ENCODE measurements around the gene REG1A. TPM values are rescaled to one million over a fixed set of nuclear protein-coding genes. Genes with fewer than 3 reads are reported as not detected.

The REG1A gene
- total RNA-seq, 2 donors from 2014 or later = 5.2 to 19.6 TPM

DNA sequence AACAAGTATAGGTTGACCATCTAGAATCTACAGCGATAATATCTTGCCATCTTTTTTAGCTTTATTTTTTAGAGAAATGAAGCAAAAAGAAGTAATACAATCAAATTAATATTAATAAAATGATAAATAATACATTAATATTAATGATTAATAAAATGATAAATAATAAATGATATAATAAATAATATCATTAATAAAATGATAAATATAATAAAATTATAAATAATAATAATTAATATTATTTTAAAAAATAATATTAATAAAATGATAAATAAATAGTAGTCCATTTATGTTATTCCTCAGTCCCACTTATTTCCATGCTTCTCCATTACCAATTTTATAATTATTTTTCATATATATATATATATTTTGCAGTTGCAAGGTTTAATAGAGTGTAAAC is 42.5 kb downstream of the REG1A start:
- intact Hi-C loops (cut with DNase I) = no loop called here
- no peaks in the 10 kb centered on the region for H3K27me3 ChIP-seq
- H3K4me3 ChIP-seq = no peak overlapping the region
- TF ChIP-seq, protein P1, sequence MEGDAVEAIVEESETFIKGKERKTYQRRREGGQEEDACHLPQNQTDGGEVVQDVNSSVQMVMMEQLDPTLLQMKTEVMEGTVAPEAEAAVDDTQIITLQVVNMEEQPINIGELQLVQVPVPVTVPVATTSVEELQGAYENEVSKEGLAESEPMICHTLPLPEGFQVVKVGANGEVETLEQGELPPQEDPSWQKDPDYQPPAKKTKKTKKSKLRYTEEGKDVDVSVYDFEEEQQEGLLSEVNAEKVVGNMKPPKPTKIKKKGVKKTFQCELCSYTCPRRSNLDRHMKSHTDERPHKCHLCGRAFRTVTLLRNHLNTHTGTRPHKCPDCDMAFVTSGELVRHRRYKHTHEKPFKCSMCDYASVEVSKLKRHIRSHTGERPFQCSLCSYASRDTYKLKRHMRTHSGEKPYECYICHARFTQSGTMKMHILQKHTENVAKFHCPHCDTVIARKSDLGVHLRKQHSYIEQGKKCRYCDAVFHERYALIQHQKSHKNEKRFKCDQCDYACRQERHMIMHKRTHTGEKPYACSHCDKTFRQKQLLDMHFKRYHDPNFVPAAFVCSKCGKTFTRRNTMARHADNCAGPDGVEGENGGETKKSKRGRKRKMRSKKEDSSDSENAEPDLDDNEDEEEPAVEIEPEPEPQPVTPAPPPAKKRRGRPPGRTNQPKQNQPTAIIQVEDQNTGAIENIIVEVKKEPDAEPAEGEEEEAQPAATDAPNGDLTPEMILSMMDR (IDR thresholded peaks at IDR 0.05) = no peak
- H3K9me3 ChIP-seq = no peaks in the 10 kb centered on the region
- no peak overlapping the region for H3K9ac ChIP-seq (ENCODE audit: low read depth in 2 of 2, low read length in 2 of 2)
- no peak overlapping the region for H3K27ac ChIP-seq
- no peaks in the 10 kb centered on the region for H3K36me3 ChIP-seq
- no peaks in the 10 kb centered on the region for H3K4me1 ChIP-seq
- no peak for DNase-seq

DNA sequence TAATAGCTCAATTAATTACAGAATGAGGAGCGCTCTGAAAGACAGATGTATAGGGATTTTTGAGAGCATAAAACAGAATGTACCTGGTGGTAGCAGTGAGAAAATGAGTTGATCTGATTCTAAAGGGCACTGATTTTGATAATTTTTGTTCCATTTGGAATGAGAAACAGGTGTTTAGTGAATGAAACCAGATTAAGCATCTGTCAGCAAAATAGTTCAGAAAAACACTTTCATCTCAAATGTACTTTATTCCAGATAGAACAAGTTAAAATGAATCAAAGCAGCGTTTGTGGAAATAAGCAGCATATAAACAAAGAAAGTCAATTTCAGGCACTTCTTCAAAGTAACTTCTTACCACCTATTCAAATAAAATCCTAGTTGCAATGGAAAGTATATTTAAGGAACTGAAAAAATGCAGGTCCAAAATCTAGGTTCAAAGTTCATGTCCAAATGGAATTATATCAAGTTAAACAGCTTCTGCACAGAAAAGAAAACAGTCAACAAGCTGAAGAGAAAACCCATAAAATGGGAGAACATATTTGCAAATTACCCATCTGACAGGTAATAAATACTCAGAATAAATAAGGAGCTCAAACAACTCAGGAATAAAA is 51.2 kb downstream of the REG1A start:
- no peaks in the 10 kb centered on the region for H3K4me1 ChIP-seq
- TF ChIP-seq, protein P1 (IDR thresholded peaks at IDR 0.05) = no peak
- H3K36me3 ChIP-seq = no peaks in the 10 kb centered on the region
- intact Hi-C loops (cut with DNase I) = no loop called here
- no peaks in the 10 kb centered on the region for H3K27me3 ChIP-seq
- DNase-seq = no peak
- no peak overlapping the region for H3K27ac ChIP-seq
- no peak overlapping the region for H3K9ac ChIP-seq (ENCODE audit: low read depth in 2 of 2, low read length in 2 of 2)
- no peaks in the 10 kb centered on the region for H3K9me3 ChIP-seq
- no peak overlapping the region for H3K4me3 ChIP-seq

Other genes starting within 250 kb of the REG1A start
- gene REG3G, start 94.8 kb upstream of the REG1A start, total RNA-seq = 1 to 10 TPM in 1 of 2 donors, not detected in 1; 1.1 TPM
- gene REG1B, start 32.5 kb upstream of the REG1A start, total RNA-seq = 10 to 100 TPM in 1 of 2 donors, not detected in 1; 10.2 TPM
- under 1 TPM; 0.32 to 0.79 TPM for gene REG3A, start 39.3 kb downstream of the REG1A start, total RNA-seq

Measured in colonic mucosa (tissue), 4 donors.